AG04449 (cell line): ENCODE results near the gene HNRNPLL.

Experiments used
- CTCF ChIA-PET: fragments of 350-600 bp; formaldehyde crosslinking; extraction: SDS; loops from one replicate; lab custom pipeline; 2021; ENCODE audit warnings: antibody characterized with exemption; lab: Yijun Ruan, JAX
- POLR2A ChIA-PET: fragments of 400-600, 350-600 bp; formaldehyde crosslinking; extraction: SDS; loops from one replicate; lab custom pipeline; 2020; ENCODE audit warnings: antibody characterized with exemption, inconsistent platforms; lab: Yijun Ruan, JAX
- DNase-seq: peaks from one replicate; pipeline ENCODE4 v3.0.0-alpha.2; 2010; ENCODE audit warnings: low read depth, low spot score
- H3K4me3 ChIP-seq: 2 replicates; pipeline ENCODE4 v1.5.1; 2011; ENCODE audit warnings: low read depth, mild to moderate bottlenecking, control low read depth, low read length
- TF ChIP-seq, protein P1 (sequence below): IDR thresholded peaks from one replicate; pipeline ENCODE4 v1.5.1; 2011; ENCODE audit warnings: mild to moderate bottlenecking, moderate library complexity, low read length, control low read depth, inconsistent platforms; ENCODE audit not compliant: insufficient read depth; ENCODE audit errors: missing control alignments

Gene HNRNPLL

DNA sequence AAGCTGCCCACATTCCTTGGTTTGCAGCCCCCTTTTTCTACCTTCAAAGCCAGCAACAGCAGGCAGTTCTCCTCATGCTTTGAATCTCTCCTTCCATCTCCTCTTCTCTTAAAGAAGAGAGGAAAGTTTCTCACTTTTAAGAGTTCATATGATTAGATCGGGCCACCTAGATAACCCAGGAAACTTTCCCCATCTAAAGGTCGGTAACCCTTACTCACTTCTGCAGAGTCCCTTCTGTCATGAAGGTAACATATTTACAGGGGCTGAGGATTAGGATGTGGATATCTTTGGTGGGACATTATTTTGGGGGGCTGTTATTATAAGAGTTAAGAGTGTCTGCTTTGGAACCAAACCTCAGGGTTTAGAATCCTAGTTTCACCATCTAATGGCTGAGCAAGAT, 51.0 kb downstream of the HNRNPLL start:
- POLR2A ChIA-PET = interaction anchor here (1.1 kb wide), 1 partner anchor 200 kb away, joined by 5 read pairs; the partner anchor contains the start of gene SRSF7

DNA sequence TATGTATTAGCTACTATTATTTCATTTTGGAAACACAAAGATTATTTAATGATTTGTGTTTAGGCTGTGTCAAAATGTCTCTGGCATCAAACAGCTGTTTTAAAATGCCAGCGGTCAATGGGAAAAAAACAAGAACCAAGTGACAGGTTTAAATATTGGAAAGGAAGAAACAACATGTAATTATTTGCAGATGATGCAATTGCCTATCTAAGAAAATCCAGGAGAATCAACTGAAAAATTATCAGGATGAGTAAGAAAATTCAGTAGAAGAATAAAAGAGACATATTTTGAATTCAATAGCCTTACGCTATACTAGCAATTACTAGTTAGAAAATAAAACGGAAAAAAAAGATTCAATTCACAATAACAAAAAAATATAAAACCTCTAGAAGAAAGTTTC, 51.6 kb downstream of the HNRNPLL start:
- DNase-seq = no peak
- ChIA-PET POLR2A (interaction anchor here (1.1 kb wide), 1 partner anchor 200 kb away, joined by 5 read pairs; the partner anchor contains the start of gene SRSF7), CTCF (interaction anchor here (1.3 to 7.9 kb wide), 5 partner anchors 13 to 191 kb away, joined by 3 to 66 read pairs (median 6); no protein-coding TSS in a partner anchor)
- TF ChIP-seq, protein P1, sequence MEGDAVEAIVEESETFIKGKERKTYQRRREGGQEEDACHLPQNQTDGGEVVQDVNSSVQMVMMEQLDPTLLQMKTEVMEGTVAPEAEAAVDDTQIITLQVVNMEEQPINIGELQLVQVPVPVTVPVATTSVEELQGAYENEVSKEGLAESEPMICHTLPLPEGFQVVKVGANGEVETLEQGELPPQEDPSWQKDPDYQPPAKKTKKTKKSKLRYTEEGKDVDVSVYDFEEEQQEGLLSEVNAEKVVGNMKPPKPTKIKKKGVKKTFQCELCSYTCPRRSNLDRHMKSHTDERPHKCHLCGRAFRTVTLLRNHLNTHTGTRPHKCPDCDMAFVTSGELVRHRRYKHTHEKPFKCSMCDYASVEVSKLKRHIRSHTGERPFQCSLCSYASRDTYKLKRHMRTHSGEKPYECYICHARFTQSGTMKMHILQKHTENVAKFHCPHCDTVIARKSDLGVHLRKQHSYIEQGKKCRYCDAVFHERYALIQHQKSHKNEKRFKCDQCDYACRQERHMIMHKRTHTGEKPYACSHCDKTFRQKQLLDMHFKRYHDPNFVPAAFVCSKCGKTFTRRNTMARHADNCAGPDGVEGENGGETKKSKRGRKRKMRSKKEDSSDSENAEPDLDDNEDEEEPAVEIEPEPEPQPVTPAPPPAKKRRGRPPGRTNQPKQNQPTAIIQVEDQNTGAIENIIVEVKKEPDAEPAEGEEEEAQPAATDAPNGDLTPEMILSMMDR = no peak
- no peak overlapping the region for H3K4me3 ChIP-seq

More for the DNA sequence above, 51.0 kb downstream of the HNRNPLL start:
- TF ChIP-seq, protein P1 = no peak
- DNase-seq = no peak
- CTCF ChIA-PET = interaction anchor here (1.3 to 7.9 kb wide), 6 partner anchors 13 to 191 kb away, joined by 3 to 66 read pairs (median 5); no protein-coding TSS in a partner anchor
- H3K4me3 ChIP-seq = no peak overlapping the region

DNA sequence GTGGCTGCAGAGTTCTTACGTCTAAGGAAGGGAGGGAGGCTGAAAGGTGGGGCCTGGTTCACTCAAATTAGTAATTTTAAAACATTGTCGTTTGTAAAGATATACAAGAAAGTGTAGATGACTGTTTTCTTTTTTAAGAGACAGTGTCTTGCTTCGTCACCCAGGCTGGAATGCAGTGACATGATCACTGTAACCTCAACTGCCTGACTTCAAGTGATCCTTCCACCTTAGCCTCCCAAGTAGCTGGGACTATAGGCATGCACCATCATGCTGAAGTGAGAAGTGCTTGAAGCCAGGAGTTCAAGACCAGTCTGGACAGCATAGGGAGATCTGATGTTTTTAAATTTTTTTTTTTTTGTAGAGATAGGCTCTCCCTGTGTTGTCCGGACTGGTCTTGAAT, 52.9 kb downstream of the HNRNPLL start:
- no peak overlapping the region for H3K4me3 ChIP-seq
- CTCF ChIA-PET = interaction anchor here (7.9 kb wide), 1 partner anchor 14 kb away, joined by 66 read pairs; no protein-coding TSS in a partner anchor
- POLR2A ChIA-PET = interaction anchor here (1.1 kb wide), 1 partner anchor 201 kb away, joined by 5 read pairs; the partner anchor contains the start of gene SRSF7
- no peak for DNase-seq
- TF ChIP-seq, protein P1 = no peak

DNA sequence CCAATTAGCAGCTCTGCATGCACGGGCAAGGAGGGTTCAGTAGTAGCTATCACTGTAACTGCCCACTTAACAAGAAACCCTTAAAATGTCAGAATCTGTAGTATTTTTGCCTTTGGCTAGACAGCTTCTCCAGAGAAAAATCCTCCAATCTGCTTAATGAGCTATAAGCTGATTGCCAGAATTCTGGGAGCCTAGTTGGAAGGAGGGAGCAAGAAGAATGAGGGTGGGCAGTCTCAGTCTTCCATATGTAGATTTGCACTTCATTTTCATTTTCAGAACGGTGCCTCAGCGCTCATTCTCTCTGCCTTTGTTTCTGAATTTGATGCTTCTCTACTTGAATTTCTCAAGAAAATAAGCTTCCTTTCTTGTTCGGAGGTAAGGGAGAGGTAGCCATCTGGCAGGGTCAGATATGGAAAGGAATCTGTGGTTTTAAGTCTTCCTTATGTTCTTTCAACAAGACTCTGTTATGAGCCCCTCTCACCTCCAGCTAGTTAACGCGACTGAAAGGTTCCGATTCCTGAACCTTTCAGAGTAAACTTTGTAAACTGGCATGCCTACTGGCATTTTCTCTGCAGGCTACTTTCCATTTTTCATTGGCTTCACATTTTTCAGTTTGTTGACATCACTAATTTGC, 53.5 kb downstream of the HNRNPLL start:
- no peak overlapping the region for H3K4me3 ChIP-seq
- DNase-seq = no peak
- CTCF ChIA-PET = interaction anchor here (0.7 to 7.9 kb wide), 3 partner anchors 13 to 174 kb away, joined by 3 to 66 read pairs (median 4); no protein-coding TSS in a partner anchor
- POLR2A ChIA-PET = interaction anchor here (1.1 kb wide), 1 partner anchor 202 kb away, joined by 5 read pairs; the partner anchor contains the start of gene SRSF7
- TF ChIP-seq, protein P1 = no peak

DNA sequence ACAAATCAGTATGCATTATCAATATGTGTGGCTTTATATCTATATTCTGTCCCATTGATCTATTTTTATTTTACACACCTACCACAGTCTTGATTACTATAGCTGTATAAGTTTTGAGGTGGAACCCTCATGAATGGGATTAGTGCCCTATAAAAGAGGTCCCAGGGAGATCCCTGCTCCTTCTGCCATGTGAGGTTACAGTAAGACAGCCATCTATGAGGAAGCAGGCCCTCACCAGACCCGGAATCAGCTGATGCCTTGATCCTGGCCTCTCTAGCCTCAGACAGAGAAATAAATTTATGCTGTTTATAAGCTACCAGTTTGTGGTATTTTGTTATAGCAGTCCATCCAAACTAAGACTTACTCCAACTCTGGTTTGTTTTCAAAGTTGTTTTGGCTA, 54.9 kb downstream of the HNRNPLL start:
- no peak overlapping the region for H3K4me3 ChIP-seq
- ChIA-PET POLR2A (no interaction called here), CTCF (interaction anchor here (0.6 to 7.9 kb wide), 5 partner anchors 10 to 195 kb away, joined by 3 to 66 read pairs (median 6); no protein-coding TSS in a partner anchor)
- no peak for DNase-seq
- TF ChIP-seq, protein P1 = no peak

DNA sequence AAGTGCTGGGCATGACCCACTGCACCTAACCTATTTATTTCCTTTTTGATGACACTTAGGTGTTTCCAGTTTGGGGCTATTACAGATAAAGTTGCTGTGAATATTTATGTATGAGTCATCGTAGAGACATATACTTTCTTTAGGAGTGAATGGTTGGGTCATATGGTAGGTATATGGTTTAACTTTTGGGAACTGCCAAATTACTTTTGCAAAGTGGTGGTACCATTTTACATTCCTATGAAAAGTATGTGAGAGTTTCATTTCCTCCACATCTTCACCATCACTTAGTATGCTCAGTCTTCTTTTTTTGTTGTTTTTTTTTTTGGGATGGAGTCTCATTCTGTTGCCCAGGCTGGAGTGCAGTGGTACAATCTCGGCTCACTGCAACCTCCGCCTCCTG, 56.1 kb downstream of the HNRNPLL start:
- CTCF ChIA-PET = interaction anchor here (1.6 to 7.9 kb wide), 2 partner anchors 10 to 35 kb away, joined by 6 to 66 read pairs; no protein-coding TSS in a partner anchor
- no peak overlapping the region for H3K4me3 ChIP-seq
- TF ChIP-seq, protein P1 = no peak
- POLR2A ChIA-PET = no interaction called here
- no peak for DNase-seq
